GM21825 (cell line): ENCODE measurements around the gene ASTN2.

ENCODE experiments used
- ATAC-seq: cut with Tn5 transposase; IDR thresholded peaks from one replicate; pipeline ENCODE4 v1.9.1; 2021; ENCODE audit warnings: mild to moderate bottlenecking, moderate library complexity; ENCODE audit not compliant: unreplicated experiment

ASTN2 gene

DNA sequence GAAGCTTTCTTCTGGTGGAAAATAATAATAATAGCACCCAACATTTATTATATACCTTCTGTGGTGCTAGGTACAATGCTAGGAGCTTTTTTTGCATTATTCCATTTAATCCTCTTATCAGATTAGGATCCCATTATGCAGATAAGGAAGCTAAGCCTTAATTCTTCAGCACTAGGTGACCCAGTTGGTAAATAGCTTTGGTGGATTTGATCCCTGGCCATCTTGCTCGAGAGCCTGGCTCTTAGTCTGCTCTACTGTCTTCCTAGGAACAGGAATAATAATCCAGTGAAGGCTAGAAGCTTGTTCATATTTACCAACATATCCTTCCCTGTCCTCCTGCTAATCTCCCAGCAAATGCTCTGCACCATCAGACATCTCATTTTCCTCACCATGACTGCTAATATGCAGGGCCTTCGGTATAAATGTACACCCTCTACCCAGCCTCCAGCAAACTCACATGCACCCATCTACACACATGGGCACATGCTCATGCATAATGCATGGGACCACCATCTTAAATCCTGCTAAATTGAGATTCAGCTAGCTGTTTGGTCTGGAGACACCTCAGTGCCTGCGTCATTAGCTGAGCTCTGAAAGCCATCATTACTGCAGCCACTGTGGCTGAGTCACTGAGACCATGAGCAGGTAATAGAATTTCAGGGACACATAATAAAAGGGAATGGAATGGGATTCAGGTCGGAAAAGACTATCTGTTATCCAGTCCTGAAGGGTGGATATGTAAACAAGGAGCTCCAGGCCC, 640.3 kb downstream of the ASTN2 start:
- no peak for ATAC-seq

DNA sequence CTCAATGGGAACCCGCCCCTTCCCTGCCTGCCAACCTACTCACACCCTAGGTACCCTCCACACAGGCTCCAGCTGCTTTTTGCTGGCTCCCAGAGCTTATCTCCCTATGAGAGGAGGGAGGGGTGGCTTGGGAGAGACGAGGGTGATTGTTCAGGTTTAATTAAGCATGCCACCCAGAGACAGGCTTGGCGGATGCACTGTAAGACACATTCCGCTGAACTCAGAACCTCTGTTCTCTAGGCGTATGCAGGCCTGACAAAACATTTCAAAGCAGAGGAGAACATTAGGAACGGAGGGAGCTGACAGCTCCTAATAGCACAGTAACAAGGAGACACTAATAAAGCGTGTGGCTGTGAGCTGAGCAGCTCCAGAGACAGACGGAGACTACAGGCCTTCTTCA, 647.6 kb downstream of the ASTN2 start:
- no peak for ATAC-seq

DNA sequence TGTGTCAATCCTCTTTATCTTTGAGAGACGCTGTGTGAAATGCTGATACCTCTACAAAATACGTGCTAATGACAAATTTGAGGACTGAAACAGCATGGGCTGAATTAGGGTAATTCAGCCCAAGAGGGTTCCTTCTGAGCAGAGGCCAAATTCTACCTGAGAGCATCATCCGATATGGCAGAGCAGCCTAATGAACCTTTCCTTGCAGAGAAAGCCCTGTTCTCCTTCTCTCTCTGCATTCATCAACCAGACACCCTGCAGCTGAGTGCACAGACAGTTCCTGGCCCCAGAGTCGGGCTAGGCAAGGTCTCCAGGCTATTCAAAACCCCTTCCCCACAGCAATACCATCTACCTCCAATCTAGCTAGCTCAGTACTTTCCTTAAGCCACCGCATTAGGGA, 649.8 kb downstream of the ASTN2 start:
- ATAC-seq: no peak

DNA sequence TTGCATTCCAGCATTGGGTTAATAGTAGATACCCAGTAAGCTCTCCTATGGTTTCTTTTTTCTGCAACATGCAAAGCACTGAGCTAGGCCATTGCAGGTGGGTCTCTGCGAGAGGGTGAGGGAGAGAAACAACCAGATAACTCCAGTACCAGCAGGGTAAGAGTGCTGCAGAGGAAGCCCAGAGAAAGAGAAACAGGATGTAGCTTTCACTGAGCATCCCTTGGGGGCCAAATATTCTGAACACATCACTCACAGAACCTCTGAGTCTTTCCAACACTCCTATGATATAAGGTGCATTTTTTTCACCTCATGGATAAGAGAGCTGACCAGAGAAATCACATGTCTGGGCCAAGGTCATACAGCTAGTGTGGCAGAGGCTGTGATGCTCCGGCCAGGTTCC, 651.1 kb downstream of the ASTN2 start:
- ATAC-seq: no peak

DNA sequence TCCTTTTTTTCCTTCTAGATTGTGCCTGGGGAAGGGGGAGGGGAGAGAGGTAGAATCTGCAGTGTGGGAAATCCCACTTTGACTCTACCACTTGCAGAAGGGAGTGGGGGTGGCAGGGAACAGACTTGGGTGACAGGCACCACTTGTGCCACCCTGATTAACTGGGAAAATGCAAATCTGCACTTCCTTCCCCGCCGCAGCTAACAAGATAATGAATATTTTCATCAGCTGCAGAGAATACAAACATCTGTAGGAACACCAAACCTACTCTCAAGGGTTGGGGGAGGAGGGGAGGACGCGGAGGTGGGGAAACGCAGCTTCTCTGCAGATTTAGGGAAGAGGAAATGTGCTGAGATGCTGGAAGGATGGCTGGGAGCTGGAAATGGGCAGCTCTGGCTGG, 654.2 kb downstream of the ASTN2 start:
- no peak for ATAC-seq

DNA sequence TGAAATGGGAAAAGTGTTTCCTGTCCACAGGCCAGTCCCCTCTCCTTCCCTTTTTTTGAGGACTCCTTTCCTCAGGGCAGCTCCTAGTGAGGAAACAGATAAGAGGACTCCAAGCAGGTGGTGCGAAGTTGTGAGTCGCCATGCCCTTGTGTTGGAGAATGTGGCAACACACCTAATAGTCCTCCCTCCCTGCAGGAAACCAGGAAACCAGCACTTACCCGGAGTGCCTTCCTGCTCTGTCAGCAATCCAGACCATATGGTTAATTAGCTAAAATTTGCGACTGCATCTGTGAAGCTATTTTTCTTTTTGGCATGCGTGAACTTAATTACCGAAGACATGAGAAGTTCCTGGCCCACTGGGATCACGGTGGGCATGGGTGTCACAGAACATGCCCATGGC, 657.8 kb downstream of the ASTN2 start:
- no peak for ATAC-seq

DNA sequence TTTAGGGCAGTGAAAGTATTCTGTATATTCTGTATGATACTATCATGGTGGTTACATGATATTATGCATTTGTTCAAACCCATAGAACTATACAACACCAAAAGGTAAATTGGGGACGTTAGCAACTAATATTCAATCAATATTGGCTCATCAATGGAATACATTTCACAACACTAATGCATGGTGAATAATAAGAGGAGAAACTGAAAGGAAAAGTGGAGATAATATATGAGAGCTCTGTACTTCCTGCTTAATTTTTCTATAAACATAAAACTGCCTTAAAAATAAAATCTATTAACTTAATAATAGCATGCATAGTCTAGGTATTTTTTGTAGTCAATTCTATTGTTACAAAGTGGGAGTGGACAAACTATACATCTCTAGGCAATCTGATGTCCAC, 661.5 kb downstream of the ASTN2 start:
- no peak for ATAC-seq

DNA sequence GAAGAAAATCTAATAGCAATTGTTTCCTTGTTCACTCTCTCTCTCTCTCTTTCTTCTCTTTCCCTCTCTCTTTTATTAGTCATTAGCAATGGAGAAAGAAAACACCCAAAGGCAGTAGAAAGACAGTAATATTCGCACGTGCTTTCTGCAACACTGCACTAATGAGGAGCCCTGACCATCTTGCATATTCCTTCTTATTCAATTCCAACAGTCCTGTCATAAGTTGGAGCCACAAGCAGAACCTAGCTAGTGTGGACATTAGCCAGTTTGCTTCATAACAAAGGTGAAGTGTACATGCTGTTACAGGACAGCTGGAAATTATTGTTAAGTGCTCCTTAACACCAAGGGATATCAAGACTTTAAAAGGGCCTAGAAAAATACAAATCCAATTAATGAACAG, 664.3 kb downstream of the ASTN2 start:
- no peak for ATAC-seq

DNA sequence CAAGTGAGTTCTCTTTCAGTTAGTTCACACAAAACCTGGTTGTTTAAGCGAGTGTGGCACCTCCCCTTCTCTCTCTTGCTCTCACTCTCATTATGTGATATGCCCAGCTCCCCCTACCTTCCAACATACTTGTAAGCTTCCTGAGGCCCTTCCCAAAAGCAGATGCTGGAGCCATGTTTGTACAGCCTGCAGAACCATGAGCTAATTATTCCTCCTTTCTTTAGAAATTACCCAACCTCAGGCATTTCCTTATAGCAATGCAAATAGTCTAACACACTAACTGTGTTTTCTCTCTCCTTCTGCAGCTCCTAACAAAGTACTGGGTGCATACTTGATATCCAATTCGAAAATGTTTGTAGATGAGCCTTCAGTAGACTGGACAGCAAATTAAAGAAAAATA, 665.1 kb downstream of the ASTN2 start:
- ATAC-seq: no peak

DNA sequence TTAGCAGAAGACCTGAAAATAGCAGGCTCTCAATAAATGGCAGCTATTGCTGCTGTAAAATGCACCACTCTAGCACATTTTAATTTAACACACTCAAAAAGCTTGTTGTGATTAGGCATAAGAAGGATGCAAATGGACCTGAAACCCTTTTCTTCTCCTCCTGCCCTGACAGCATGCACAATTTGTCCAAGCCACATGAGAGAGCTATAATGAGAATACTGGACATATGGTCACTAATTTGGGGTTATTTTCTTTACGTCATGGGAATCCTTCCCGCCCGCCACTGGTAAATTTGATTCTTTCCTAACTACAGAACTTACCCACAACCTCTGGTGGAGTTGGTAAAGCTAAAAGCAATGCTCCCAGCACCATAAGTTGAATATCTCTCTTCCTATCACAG, 665.7 kb downstream of the ASTN2 start:
- ATAC-seq: no peak

DNA sequence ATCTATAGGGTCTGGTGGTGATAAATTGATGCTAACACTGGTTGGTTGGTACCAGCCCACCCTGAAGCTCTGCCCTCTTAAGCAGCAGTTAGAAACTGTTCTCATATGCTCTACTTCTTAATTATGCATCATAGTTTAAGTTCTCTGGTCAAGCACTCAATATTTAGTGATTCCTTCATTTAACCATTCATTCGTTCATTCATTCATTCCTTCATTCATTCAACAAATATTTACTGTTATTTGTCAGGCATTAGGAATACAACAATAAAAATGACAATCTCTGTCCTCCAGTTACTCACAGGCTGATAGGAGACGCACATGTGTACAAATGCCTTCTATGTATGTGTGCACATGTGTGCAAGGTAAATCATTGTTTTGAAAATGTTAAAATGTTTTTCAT, 673.1 kb downstream of the ASTN2 start:
- ATAC-seq: no peak

DNA sequence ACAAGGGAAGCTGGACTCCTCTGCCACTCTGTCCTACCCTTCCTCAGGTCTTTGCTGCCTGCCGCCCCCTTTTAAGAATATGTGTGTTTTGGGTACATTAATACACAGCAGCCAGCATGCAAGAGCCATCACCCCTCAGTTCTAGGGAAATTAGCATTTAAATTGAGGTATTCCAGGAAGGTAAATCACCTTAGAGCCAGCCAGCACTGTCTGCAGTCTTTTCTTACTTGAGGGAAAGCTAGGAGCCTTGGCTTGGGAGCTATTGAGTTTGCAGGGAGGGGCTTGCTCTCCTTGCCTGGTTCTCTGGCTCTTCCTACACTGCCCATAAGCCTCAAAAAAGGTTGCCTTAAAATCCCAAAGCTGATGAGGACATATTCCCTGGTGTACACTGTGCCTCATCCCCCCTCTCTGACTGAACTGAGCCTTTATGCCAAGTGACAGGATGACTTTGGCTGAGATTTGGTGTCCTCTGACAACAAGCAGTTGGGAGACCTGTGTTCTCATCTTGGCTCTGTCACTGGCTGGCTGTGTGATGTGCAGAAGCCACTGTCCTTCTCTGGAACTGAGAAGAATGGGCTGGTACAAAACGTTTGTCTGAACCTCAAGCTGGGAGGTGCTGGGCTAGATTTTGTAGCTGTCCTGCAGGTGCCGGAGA, 673.6 kb downstream of the ASTN2 start:
- ATAC-seq: no peak

DNA sequence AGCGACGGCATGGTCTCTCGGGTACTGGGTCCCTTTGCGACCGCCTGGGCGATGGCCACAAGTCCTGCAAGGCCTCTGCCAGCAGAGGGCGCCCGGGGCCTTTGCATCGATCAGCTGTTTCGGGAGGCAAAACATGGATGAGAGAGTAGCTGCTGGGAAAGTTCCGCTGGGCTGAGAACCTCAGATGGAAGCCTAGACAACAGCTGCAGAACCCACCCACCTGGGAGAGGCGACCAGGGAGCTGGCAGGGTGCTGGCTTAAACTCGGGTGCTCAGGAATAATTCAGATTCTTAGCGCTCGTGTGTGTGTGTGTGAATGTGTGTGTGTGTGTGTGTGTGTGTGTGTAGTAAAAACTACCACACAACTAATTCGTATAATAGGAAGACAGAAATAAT, 677.7 kb downstream of the ASTN2 start:
- ATAC-seq: peak; percentile 70

DNA sequence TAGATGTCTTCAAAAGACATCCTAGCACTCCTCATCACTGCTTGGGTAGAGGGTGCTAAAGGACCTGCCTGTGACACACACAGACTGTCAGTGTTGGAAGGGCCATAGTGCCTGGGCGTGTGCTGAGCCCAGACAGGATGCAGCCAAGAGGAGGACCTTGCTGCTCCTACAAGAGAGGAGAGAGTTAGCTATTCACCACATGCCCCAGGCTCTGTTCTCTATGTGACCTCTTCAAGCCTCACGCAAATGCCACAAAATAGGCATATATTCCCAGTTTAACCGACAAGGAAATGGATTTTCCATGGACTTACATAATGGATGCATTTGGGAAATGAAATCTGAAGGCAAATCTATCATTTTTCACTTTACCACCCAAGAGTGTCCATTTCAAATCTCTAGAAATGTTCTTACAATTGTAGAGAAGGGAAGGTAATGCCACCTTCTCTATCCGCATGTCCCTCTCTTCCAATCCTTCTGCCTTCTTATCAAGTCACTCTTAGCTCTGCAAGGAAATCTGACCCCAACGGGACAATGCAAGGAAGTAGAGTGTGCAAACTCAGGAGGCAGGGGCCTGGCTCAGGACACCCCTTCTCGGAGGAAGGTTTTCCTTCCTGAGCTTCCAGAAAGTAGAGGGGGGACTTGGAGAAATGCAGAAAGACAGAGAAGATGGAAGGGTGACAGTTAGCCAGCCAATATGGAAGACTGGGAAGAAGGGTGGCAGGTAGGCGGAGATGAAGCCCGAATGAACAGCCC, 678.3 kb downstream of the ASTN2 start:
- no peak for ATAC-seq

DNA sequence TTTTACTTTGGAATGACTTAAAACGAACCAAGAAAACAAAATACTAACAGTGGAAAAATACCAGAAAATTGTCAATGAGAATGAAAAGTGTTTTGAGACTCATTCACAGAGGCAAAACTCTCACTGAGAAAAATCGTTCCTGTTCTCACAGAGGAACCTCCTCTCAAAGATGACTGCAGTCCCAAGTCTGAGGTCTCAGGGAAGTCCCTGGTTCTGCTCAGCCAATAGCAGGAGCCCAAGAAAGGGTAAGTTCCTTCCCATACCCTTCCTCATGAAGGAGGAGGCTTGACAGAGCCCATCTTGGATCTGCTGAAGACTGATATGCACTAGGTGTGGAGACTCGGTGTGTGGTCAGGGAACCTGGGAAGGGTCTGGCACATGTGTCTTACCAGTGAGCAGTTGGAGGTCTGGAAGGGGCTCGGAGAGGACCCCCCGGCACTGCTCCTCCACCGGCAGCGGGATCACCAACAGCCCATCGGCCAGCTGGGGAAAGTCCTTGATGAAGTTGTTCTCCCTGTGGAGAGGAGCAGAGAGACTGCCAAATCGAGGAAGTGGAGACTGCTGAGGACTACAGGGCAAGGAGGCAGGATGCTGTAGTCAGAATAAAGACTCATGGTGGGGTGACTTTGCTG, 681.7 kb downstream of the ASTN2 start:
- no peak for ATAC-seq

DNA sequence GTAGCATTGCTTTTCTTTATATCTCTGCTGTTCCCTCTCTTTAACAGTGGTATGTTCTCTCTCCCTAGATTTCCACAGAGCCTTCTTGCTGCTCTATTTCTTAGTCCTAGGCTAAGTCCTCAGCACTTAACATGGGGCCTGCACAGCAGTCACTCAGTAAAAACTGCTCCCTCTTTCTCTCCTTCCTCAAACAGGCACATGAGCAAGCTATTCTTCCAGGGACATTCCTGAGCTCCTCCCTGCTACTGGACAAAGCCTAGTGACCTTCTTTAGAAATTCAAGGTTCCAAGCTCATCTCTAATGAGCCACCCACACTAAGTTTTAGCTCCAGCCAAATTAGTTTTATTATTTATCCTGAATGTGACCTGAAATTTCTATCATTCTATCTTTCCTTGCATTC, 688.3 kb downstream of the ASTN2 start:
- ATAC-seq: no peak

DNA sequence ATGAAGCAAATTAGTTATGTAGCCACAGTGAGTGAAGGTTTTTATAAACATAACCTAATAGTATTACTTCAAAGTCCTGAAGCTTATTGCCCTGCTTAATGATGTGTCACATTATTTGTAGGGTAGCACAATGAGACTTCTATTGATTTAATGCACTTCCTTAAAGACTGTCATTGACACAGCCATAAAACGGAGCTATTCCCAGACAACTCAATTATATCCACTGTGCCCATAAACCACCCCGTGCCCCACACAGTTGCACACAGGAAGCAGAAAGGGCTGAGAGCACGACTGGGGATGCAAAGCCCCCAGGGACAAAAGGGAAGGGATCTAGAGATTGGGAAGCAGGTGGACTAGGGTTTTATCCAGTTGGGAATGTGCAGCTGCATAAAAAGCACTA, 690.7 kb downstream of the ASTN2 start:
- ATAC-seq: no peak

DNA sequence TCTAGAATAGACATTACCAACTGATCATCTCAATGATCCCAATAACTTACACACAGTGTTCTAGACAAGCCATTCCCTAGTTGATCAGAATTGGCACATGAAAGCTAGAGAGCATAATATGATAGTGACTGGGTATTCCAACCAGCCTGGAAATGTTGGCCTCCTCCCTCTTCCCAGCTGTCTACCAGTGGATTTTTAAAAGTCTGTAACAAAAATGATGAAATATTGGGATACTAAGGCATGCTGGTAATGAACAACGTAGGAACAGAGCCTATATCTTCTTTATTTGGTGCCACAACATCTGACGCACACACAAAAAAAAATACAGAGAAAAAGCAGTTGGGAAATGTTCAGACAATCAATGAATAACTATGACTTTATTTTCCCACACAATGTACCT, 692.9 kb downstream of the ASTN2 start:
- no peak for ATAC-seq

DNA sequence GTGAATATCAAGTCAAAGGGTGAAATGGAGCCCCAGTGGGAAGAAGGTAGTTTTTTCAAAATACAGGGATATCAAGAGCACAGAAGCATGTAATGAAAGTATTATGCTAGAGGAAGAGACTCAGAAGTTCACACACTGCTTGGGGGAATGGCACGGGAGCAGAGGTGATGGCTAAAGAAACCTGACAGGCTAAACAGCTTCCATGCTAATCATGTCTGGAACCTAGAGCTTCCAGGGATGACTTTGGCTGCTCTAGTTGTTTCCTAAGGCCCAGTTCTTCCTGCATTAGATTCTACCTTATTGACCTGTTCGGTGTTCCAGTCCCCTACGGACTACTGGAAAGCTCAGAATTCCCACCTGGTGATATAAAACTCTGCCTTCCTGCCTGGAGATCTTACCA, 693.4 kb downstream of the ASTN2 start:
- no peak for ATAC-seq

DNA sequence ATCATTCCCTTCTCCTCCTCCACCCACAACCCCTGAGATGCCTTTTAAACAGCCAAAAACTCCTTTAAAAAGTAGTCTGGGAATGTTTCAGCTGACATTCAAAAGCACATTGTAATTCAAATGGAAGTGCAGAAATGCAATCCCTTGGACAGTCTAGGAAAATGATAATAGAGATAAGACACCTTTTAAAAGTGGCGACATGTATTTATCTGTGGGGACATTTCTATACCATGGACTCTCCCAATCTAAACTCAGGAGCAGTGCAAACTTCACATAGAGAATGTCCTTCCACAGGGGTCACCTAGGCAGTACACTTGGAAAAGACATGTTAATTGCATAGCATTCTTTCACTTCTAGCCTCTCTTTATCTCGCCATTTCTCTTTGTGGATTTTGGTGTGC, 694.7 kb downstream of the ASTN2 start:
- no peak for ATAC-seq

DNA sequence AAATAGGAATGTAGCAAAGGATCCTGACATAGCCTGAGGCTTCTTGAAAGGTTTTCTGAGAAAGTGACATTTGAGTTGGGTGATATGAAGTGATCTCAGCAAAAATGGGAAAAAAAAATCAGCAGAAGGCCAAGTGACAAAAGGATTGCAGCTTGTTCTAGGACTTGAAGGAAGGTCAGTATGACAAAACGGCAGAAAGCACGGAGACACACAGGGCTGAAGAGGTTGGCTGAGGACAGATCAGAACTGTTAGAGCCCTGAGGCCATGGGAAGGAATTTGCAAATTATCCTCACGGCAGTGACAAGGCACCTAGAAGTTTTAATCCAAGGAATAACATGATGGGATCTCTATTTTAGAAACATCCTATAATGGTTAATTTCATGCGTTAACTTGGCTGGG, 696.7 kb downstream of the ASTN2 start:
- ATAC-seq: no peak

DNA sequence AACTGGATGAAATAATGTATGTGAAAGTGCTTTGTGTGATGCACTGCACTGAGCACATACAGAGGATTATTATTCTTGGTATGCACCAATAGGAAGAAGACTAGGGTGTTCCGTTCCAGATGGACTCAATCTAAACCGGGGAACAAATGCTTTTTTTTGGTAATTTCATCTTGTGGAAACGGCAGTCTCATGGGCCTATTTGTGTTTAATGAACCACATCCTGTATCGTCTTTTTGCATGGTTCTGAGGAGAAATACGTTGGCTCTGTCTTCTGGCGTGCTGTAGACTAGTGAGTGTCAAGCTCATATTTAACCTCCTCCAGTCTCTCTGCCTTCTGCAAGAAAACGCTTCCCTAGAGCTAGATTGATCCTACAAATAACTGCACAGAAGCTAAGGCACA, 697.7 kb downstream of the ASTN2 start:
- no peak for ATAC-seq
